BE2C (cell line): ENCODE data around the gene C1QL1. TPM values are rescaled to one million over a fixed set of nuclear protein-coding genes. Genes with fewer than 3 reads are reported as not detected.

Experiments
- DNase-seq: peaks from one replicate; pipeline ENCODE4 v3.0.0-alpha.2; 2020
- H3K27me3 ChIP-seq: fragments of 250-450 bp; sonication (Bioruptor Pico); 2 replicates; pipeline ENCODE4 v1.5.1; 2020; ENCODE audit warnings: mild to moderate bottlenecking
- H3K36me3 ChIP-seq: fragments of 250-450 bp; sonication (Bioruptor Pico); 2 replicates; pipeline ENCODE4 v1.5.1; 2020; ENCODE audit warnings: mild to moderate bottlenecking
- H3K4me1 ChIP-seq: fragments of 250-450 bp; sonication (Bioruptor Pico); 2 replicates; pipeline ENCODE4 v1.5.1; 2020
- H3K4me3 ChIP-seq: 2 replicates; pipeline ENCODE4 v1.5.1; 2011; ENCODE audit warnings: low read depth, low read length
- H3K9me3 ChIP-seq: fragments of 250-450 bp; sonication (Bioruptor Pico); 2 replicates; pipeline ENCODE4 v1.5.1; 2020
- polyA plus RNA-seq: library from polyadenylated mRNA; unstranded; fragments of >200 nt; gene quantifications from one replicate; pipeline ENCODE4 v1.2.1, GENCODE V29; 2012; ENCODE audit warnings: low read depth, missing spikeins; ENCODE audit not compliant: insufficient read length, insufficient read depth
- TF ChIP-seq, protein P1 (sequence below): IDR thresholded peaks from 2 replicates; pipeline ENCODE4 v1.5.1; 2012; ENCODE audit warnings: mild to moderate bottlenecking, low read depth, low read length

C1QL1 gene
- polyA plus RNA-seq, result 72.9 TPM

DNA sequence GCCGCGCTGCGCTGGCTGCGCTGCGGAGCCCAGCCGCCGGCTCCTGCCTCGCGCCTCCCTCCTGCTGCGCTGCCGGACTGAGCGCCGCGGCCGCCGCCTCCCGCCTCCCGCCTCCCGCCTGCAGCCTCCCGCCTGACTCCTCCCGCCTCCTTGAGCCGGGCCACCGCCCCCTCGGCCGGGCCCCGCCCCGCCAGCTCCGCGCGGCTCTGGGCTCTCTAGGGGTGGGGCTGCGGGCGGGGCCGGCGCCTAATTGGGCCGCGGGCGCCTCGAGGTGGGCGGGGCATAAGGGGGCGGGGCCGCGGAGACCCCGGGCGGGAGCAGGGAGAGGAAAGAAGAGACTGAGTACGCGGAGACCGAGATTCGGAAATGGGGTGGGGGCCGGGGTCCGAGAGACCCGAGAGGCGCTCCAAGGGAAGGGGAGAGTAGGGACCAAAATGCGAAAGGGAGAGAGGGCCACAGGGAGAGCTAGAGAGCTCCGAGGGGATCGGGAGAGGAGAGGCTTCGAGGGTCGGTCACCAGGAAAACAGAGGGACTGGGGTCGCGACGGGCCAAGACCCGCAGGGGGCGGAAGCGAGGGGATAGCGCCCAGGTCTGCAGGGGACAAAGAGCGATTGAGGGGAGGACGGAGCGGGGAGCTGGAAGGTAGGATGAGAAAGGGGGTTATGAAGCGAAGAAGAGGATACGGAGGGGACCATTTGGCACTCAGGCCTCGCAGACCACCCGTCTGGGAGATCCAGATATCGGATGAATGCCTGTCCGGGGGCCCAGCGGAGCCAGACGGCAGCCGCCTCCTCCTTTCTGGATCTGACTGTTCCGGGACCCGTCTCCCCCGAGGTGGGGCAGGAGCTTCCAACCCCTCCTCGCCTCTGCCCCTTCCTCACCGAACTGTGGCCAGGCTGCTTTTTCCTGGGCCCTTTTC is at the start of gene C1QL1:
C1QL1 (minus strand) TSS at position 79 of the 919 bp plus-strand sequence. CDS start 255 bp downstream, outside the sequence.
- TF ChIP-seq, protein P1, sequence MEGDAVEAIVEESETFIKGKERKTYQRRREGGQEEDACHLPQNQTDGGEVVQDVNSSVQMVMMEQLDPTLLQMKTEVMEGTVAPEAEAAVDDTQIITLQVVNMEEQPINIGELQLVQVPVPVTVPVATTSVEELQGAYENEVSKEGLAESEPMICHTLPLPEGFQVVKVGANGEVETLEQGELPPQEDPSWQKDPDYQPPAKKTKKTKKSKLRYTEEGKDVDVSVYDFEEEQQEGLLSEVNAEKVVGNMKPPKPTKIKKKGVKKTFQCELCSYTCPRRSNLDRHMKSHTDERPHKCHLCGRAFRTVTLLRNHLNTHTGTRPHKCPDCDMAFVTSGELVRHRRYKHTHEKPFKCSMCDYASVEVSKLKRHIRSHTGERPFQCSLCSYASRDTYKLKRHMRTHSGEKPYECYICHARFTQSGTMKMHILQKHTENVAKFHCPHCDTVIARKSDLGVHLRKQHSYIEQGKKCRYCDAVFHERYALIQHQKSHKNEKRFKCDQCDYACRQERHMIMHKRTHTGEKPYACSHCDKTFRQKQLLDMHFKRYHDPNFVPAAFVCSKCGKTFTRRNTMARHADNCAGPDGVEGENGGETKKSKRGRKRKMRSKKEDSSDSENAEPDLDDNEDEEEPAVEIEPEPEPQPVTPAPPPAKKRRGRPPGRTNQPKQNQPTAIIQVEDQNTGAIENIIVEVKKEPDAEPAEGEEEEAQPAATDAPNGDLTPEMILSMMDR, result peak; percentile 35
- DNase-seq, result peak; percentile 98
- peaks cover 21% of the 10 kb centered on the region for H3K27me3 ChIP-seq
- H3K4me1 ChIP-seq, result peaks cover 2% of the 10 kb centered on the region; the same call in 1 of the 2 replicates
- H3K4me3 ChIP-seq, result peak within 1 kb of the TSS; percentile 39
- H3K9me3 ChIP-seq, result no peaks in the 10 kb centered on the region
- no peaks in the 10 kb centered on the region for H3K36me3 ChIP-seq

DNA sequence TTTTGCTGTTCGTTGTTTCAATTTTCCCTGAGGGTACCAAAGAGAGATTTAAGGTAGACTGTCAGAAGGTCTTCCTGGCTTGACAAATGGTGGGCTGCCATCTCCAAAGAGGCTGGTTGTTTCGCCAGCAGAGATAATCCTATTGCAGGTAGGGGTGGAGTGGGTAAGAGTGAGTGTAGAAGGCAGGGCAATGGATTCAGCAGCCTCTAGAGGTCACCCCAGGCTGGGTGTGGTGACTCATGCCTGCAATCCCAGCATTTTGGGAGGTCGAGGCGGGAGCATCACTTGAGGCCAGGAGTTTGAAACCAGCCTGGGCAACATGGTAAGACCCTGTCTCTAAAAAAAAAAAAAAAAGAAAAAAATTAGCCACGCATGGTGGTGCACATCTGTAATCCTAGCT is 48.7 kb upstream of the C1QL1 start:
- no peaks in the 10 kb centered on the region for H3K36me3 ChIP-seq
- peaks cover 40% of the 10 kb centered on the region for H3K4me1 ChIP-seq
- TF ChIP-seq, protein P1, result peak; percentile 46
- H3K27me3 ChIP-seq, result no peaks in the 10 kb centered on the region
- no peak overlapping the region for H3K4me3 ChIP-seq
- no peaks in the 10 kb centered on the region for H3K9me3 ChIP-seq
- no peak for DNase-seq

DNA sequence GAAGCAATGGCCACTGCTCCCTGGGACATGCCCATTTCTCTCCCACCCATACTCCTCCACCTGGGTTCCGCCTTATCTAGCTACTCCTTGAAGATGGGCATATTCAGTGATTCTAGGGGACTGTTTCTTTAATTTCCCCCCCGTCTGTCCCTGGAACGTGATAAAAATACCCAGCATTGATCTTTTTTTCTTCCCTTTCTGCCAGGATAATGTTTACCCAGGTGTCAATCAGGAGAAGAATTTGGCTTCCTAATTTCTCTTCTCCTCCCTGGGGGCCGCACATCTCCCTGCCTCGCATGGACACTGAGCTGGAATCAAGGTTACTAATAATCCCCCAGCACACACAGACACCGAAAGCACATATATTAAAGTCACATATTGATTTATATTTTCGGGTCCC is 48.1 kb upstream of the C1QL1 start:
- Histone ChIP-seq H3K27me3 (no peaks in the 10 kb centered on the region), H3K36me3 (no peaks in the 10 kb centered on the region), H3K4me1 (peaks cover 35% of the 10 kb centered on the region), H3K4me3 (no peak overlapping the region), H3K9me3 (no peaks in the 10 kb centered on the region)
- no peak for DNase-seq
- TF ChIP-seq, protein P1, result no peak

DNA sequence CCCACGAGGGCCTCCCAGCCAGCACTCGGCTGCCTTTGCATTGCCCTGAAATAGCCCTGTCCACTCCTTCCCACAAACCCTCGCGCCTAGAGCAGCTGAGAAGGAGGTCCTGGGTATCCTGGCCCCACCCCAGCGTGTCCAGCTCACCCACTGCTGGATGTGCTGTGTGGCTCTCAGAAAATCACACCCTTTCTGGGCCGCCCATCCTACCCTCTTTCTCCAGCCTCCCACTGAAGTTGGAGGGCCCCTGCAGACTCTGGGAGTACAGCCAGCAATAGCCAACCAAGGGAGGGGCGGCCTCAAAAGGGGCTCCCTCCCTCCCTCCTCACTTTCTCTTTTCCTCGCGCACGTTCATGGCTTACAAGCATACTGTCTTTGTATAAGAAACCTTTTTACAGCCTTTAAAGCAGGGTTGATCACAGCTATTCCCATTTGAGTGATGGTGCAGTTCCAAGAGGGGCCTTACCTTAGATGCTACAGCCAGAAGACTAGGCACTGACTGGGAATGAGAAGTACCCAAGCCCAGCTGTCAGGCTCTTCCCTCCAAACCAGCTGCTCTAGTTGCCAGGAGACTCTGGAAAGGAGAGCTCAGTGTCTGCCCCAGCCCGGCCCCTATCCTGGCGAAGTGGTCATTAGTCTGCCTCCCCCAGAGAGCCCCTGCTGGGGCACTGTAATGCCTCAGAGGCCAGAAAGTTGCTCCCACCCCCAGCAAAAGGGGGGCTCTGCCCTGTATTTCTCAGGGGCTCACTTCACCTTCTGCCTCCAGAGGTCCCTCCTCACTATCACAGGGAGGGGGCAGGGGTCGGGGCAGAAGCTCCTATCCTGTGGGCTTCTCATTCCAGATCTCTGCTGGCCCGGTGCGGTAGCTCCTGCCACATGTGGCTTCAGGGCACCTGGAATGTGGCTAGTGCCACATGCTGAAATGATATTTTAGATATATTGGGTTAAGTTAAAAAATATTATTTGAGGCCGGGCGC is 45.2 kb upstream of the C1QL1 start:
- TF ChIP-seq, protein P1, result no peak
- Histone ChIP-seq H3K27me3 (no peaks in the 10 kb centered on the region), H3K4me3 (no peak overlapping the region), H3K4me1 (peaks cover 19% of the 10 kb centered on the region), H3K36me3 (no peaks in the 10 kb centered on the region), H3K9me3 (no peaks in the 10 kb centered on the region)
- no peak for DNase-seq

DNA sequence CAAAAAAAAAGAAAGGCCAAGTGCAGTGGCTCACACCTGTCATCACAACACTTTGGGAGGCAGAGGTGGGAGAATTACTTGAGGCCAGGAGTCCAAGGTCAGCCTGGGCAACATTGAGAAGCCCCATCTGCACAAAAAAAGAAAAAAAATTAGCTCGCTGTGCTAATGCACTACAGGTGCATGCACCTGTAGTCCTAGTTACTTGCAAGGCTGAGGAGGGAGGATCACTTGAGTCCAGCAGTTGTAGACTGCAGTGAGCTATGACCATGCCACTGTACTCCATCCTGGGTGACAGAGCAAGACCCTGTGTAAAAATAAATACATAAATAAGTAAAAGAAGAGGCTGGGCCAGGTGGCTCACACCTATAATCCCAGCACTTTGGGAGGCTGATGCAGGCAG is 43.7 kb upstream of the C1QL1 start:
- Histone ChIP-seq H3K36me3 (no peaks in the 10 kb centered on the region), H3K4me3 (no peak overlapping the region), H3K27me3 (no peaks in the 10 kb centered on the region), H3K4me1 (peaks cover 21% of the 10 kb centered on the region), H3K9me3 (no peaks in the 10 kb centered on the region)
- TF ChIP-seq, protein P1, result no peak
- no peak for DNase-seq
